Fibroblast of pulmonary artery (primary cell): Measurements from ENCODE around the gene CREM.
A peak's percentile ranks its signal among the peaks of the same experiment; 100 is the strongest.

Source experiments
- DNase-seq: peaks from one replicate; pipeline ENCODE4 v3.0.0-alpha.2; 2010; ENCODE audit warnings: low read depth
- H3K4me3 ChIP-seq: replicated peaks from 2 replicates; pipeline ENCODE4 v1.5.1; 2011; ENCODE audit warnings: low read depth, mild to moderate bottlenecking, control low read depth, low read length, moderate library complexity
- CTCF ChIP-seq: IDR thresholded peaks from 2 replicates; pipeline ENCODE4 v1.5.1; 2011; ENCODE audit warnings: mild to moderate bottlenecking, control low read depth, low read length, inconsistent platforms; ENCODE audit errors: missing control alignments

CREM gene

GRCh38 chr10:35201234-35201633 lies 74.6 kb downstream of the CREM start:
- H3K4me3 ChIP-seq = no peak overlapping the region
- no peak for DNase-seq
- TF ChIP-seq CTCF = no peak

GRCh38 chr10:35202050-35202449 lies 75.4 kb downstream of the CREM start:
- TF ChIP-seq CTCF = no peak
- H3K4me3 ChIP-seq = no peak overlapping the region
- DNase-seq = no peak

DNA sequence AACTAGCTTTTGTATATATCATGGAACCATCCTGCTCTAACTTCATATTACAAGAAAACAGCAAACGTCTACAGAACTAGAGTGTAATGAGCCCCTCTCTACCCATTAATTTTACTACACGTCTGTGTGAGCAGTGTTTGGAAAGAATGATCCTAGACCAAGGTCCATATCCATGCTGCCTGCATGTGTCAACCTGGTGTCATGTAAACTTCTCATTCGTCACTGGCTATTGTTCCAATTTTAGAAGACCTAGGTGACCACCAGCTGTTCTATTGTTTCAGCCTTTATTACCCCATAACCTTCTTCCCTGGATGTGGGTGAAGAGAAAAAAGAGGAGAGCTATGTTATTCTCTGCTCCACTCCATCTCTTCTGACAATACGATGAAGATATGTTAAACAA lies 77.1 kb downstream of the CREM start:
- no peak for TF ChIP-seq CTCF
- DNase-seq = no peak

DNA sequence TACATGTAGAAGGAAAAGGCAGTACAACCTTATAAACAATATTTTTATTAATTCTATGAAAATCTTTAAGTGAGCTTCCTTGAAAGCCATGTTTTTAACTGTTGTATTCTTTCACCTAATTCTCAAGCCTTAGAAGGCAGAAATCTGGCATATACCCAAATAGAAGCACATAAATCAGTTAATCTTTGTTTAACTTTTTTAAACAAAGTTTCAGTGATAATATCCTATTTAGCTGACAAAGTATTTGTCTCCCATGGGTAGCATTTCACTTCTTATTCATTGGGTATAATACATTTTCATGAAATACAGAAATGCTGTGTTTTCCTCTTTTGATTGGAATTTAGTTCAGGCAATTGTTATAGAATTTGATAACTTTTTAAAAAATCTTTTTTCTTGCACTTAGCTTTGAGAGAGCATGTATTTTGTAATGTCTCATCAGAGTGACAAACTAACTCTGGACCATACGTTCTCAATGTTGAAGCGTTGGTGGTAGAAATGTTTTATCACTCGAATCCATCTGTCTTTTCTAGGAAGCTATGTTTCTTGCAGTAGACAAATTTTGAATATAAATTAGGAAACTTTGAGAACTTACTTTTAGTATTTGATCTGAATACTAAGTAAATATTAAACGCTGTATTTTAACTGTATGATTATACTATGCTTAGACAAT lies 78.1 kb downstream of the CREM start:
- DNase-seq = no peak

More for the DNA sequence above, 77.1 kb downstream of the CREM start:
- no peak overlapping the region for H3K4me3 ChIP-seq

DNA sequence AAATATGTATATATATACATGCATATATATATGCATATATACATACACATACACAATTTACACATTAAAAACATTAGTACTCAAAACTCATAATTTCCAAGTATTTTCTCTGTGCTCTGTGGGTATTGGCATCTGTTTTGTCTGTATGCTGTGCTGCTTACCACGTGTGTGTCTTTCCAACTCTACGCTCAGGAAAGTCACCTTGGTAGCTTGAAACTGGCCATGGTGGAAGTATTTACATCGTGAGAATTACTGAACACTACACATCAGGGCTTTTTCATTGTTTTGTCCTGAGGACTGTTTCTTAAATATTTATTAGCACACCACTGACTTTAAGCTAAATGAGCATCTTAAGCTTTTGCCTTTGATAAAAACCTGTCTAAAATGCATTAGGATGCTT lies 79.6 kb downstream of the CREM start:
- no peak for TF ChIP-seq CTCF
- H3K4me3 ChIP-seq = no peak overlapping the region
- no peak for DNase-seq

More for the DNA sequence above, 78.1 kb downstream of the CREM start:
- TF ChIP-seq CTCF = no peak
- H3K4me3 ChIP-seq = no peak overlapping the region

GRCh38 chr10:35208536-35208935 lies 81.9 kb downstream of the CREM start:
- DNase-seq = peak; percentile 6
- no peak overlapping the region for H3K4me3 ChIP-seq
- TF ChIP-seq CTCF = no peak

DNA sequence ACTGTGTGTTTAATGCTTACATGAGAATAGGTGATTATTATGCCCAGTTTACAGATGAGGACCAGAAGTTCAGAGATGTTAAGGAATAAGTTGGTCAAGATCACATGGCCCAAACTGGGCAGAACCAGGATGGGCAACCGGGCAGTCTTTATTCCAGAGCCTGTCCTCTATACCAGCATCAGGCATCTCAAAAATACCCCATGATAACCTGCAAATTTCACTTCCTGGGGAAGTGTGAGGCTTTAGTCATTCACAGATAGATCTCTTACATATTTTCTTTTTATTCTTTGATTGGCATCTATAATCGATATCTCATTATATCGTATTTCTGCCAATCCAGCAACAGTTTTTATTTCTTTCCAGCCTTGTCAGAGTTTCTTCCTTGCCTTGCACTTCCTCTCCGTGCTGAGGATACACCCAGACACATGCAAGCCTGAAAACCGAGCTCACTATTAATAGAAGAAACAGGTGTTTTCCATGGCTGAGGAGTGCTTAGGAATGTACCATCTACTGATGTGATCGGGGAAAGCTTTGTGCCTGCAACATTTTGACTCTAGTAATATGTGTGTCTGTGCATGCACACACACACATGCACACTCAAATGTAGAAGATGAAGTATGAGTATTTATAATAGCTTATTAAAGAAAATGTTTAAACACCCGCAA lies 82.4 kb downstream of the CREM start:
- no peak overlapping the region for H3K4me3 ChIP-seq
- TF ChIP-seq CTCF = no peak
- DNase-seq = no peak
